HG03469 (cell line): ENCODE measurements around the gene REXO1.
A peak's percentile ranks its signal among the peaks of the same experiment; 100 is the strongest.

Experiments
- ATAC-seq: cut with Tn5 transposase; IDR thresholded peaks from one replicate; pipeline ENCODE4 v1.9.1; 2021; ENCODE audit warnings: mild to moderate bottlenecking, moderate library complexity, moderate number of reproducible peaks; ENCODE audit not compliant: unreplicated experiment

Gene REXO1

DNA sequence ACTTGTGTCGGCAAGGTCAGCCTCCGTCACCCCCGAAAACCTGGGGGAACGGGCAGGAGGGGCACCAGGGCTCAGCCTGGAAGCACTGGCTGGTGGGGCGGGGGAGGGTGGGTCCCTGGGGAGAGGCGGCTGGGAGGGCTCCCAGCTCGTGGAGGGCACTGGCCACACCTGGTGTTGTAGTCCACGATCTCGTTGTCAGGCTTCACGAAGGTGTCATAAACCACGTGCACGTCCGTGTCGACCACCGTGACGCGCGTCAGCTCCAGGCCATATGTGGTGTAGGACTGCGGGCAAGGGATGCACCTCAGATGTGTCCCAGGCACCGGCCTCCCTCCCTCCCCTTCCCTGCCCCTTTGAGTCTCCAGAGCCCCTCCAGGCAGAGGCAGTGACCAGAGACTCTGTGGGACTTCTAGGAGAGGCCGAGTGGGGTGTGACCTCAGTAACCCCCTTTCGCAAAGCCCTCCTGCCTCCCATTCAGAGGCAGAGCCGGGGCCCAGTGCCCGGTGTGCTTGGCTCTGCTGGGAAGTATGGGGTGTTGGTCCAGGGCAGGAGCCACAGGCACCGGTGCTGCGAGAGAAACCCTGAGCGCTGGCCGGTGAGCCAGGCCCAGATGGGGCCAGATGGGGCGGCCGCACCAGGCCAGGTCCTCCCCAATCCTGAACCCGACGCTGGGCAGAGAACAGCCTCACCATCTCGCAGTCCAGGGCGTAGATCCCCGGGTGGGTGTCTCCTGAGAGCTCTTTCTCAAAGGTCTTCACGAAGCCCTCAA, 31.6 kb downstream of the REXO1 start:
- ATAC-seq, result no peak

GRCh38 chr19:1815605-1816529, 32.4 kb downstream of the REXO1 start:
- no peak for ATAC-seq

GRCh38 chr19:1814833-1815604, 33.3 kb downstream of the REXO1 start:
- ATAC-seq, result no peak

DNA sequence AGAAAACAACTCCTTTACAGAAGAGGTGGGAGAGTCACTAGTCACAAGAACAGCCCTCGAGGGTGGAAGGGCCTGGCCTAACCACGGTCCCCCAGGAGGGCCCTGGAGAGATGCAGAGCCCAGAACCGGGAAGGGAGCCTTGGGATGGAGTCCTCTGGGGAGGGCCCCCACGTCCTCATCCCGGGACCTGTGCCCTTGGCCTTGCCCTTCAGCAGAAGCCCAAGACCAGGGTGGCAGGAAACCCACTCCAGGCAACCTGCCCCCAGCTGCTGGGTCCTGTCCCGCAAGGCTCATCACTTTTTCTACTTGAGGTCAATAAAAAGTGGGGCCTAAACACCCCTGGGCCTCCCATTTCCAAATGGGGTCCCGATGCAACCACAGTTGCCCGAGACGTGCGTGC, 33.9 kb downstream of the REXO1 start:
- no peak for ATAC-seq

- no peak for ATAC-seq
These were observed 34.8 kb downstream of the REXO1 start for GRCh38 chr19:1813192-1814182.

- peak; percentile 45 for ATAC-seq
These were observed 35.7 kb downstream of the REXO1 start for GRCh38 chr19:1812426-1813191.

DNA sequence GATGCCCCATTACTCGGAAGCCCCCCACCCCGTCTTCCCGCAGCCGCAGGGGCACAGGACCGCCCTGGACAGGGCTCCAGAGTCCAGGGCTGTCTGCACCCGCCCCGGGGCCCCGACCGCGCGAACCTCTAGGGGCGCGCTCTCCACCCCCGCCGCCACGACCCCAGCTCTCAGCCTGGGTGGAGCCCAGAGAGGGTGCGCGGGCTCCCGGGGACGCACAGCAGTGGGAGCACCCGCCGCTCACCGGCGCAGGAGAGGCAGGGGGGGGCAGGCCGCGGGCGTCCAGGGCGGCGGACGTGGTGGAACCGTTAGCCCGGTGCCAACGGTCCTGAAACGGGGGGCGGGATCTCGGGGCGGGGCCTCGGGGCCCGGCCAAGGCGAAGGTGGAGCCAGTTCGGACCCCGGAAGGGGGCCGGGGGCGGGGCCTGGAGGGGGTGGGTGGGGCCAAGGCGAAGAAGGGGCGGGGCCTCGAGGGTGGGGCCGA, 36.3 kb downstream of the REXO1 start, which contains the start of gene ATP8B3:
ATP8B3 (minus strand) TSS at position 335 of the 484 bp plus-strand sequence. CDS start 540 bp downstream, outside the sequence.
- ATAC-seq, result peak; percentile 3

GRCh38 chr19:1811472-1811894, 36.8 kb downstream of the REXO1 start:
- ATAC-seq, result no peak

DNA sequence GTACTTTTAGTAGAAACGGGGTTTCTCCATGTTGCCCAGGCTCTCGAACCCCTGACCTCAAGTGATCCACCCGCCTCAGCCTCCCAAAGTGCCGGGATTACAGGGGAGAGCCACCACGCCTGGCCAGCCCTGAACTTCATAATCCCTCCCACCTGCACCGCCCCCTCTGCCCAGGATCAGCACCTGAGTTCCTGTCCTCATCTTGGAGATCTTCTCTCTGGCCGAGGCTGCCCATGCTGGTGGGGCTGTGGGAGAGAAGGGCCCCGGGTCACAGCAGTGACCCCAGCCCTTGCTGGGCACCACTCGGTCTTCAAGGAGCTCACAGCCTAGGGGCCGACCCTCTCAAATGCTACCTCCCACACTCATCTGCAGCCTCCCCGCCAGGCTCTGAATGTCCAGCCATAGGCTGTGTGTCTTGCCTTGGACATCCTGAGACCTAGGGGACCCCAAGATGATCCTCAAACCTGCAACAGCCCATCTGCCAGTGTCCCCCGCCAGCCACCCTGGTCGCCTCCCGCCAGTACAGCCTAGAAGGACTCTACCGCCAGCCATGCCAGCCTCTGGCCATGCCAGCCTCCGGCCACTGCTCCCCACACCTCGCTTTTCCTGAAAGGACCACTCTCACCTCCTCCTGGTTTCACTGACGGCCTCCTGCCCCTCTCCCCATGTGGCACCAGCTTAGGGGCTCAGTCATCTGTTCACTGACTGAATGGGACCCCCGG, 37.7 kb downstream of the REXO1 start:
- ATAC-seq, result no peak

GRCh38 chr19:1809678-1810077, 38.6 kb downstream of the REXO1 start:
- no peak for ATAC-seq

GRCh38 chr19:1808395-1808731, 39.9 kb downstream of the REXO1 start:
- ATAC-seq, result no peak

DNA sequence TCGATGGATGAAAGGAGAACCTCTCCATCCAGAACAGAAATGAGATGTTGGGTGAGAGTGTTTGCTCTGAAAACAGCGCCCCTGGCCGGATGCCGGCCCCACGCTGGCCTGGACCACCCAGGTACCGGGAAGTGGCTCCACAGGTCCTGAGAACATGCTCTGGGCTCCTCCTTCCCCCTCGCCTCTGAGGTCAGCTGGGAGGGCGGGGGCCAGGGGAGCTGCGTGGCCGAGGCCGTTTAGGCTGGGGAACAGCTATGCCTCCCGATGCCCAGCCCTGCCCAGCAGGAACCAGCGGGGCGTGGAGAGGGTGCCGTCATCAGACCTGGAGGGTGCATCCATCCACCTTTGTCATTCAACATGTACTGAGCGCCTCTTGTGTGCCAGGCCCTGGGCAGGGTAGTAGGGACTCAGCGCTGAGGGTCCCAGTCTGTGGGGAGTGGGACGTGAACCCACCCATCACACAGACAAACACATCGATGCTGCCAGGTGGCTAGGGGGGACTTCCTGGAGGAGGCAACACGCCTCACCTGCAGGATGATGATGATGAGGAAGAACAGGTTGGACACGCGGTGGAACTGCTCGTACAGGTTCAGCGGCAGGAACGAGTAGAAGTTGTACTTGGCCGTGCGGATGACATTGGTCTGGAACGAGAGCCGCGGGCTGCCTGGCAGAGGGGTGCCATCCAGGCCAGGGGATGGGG, 40.4 kb downstream of the REXO1 start:
- ATAC-seq, result no peak

GRCh38 chr19:1807030-1807694, 41.1 kb downstream of the REXO1 start:
- no peak for ATAC-seq

DNA sequence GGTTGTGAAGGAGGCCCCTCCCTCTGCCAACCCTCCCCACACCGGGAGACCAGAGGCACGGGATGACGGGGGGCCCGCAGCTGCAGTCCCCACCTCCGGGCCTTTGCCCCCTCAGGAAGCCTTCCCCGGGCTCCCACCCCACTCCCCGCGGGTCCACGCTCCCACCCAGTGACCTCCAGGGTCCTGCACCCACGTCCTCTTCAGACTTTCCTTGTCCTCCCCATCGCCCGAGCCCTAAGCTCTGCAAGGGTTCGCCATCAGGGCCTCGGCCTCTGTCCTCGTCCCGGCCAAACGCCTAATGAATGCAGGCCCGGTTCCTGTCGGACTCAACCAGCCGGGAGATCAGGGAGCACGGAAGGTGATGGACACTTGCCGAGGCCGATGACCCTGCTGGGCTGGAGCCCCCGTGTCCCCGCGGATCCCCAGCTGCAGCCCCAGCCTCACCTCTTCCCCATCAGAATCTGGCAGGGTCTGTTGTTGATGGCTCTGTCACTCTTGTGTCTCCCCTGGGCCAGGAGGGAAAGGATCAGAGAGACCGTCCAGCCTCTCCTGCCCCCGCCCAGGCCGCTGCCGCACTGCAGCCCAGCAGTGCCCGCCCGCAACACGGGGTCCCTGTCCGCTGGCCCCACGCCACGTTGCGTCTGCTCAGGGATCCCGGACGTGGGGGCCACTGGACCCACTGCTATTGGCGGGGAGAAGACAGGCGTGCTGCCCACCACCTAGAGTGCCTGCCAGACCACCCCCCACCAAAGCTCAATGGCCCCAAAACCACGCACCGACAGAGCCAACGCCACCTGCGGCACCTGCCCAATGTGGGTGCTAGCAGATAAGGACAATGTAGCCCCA, 41.9 kb downstream of the REXO1 start:
- ATAC-seq, result no peak

- ATAC-seq, result no peak
These were observed 42.7 kb downstream of the REXO1 start for GRCh38 chr19:1805401-1806183.

DNA sequence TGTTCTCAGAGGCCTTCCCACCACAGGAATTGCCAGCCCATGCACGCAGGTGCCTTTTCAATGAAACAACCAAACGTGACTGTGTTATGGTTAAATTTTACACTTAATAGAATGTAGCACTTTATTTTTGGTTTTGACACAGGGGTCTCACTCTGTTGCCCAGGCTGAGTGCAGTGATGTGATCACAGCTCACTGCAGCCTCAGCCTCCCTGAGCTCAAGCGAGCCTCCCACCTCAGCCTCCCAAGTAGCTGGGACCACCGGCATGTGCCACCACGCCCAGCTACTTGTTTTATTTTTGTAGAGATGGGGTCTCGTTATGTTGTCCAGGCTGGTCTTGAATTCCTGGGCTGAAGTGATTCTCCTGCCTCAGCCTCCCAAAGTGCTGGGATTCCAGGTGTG, 43.4 kb downstream of the REXO1 start:
- no peak for ATAC-seq
